Esophagus mucosa (tissue), 1 donor: ENCODE data around the gene SORD. TPM values are rescaled to one million over a fixed set of nuclear protein-coding genes. Genes with fewer than 3 reads are reported as not detected.
"Not testable (repeated sequence)": the region's sequence is repeated elsewhere in the genome, so short reads cannot be mapped to it uniquely, and the experiment has no call there.

Experiments
- ATAC-seq: fragments of 200-7000 bp; cut with Tn5 transposase; one replicate; pipeline ENCODE4 v1.9.1; 2020
- total RNA-seq: library from RNA; stranded (reverse); gene quantifications from one replicate; pipeline ENCODE4 v1.2.4, GENCODE V29; 2023
- donor health status: DM: yes; HTN: yes; CAD: no.

SORD gene
- total RNA-seq, 1 donor from 2014 or later = 26.3 TPM

DNA sequence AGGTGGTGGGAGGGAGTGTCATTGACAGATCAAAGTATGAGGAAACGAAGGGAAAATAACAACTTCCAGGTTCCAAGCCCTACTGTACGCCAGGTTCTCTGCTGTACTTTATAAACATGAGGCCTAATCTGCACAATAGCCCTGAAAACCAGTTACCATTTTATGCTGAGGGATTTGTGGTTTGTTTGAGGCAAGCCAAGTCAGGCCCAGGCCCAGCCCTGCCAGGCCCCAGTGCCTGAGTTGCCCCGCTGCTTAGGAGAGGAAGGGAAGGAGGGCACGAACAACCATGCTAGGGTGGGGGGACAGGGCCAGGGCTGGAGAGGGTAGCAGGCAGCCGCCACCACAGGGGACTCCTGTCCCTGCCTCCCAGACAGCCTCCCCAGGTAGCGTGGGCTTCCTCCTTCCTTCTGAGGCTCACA, 47.0 kb downstream of the SORD start:
- peak; percentile 75 for ATAC-seq

DNA sequence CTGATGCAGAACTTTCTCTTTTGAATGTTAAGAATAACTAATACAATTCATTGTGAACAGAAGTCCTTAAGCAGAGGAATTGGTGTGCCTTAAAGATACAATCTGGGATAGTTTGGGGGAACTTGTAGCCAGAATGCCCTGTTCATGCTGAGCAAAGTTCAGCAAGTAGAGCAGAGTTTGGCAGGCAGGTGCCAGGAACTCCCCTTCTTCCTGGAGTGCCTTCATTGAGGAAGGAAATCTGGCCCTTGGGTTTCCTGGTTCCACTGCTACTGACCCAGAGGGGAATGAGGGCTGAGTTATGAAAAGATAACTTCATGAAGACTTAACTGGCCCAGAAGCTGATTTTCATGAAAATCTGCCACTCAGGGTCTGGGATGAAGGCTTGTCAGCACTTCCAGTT, 50.6 kb downstream of the SORD start:
- ATAC-seq = not testable (repeated sequence)

GRCh38 chr15:45075440-45076320, 52.7 kb downstream of the SORD start:
- ATAC-seq = not testable (repeated sequence)

- ATAC-seq = not testable (repeated sequence)
Observed at GRCh38 chr15:45077391-45077790, 54.4 kb downstream of the SORD start.

DNA sequence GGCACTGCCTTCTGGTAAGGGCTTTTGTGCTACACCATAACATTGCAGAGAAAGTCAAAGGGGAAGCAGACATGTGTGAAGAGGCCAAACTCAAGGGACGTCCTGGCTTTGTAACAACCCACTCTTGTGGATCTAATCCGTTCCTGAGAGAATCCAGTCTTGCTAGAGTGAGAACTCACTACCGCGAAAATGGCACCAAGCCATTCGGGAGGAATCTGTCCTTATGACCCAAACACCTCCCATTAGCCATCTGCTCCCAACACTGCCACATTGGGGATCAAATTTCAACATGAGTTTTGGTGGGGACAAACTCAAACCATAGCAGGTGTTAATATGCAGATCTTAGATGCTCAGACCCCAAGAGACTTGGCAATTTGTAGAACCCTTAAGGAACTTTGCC, 56.2 kb downstream of the SORD start:
- not testable (repeated sequence) for ATAC-seq

GRCh38 chr15:45079628-45080246, 56.7 kb downstream of the SORD start:
- peak; percentile 76 for ATAC-seq

GRCh38 chr15:45080593-45080992, 57.6 kb downstream of the SORD start:
- ATAC-seq = not testable (repeated sequence)

GRCh38 chr15:45082412-45082811, 59.4 kb downstream of the SORD start:
- ATAC-seq = not testable (repeated sequence)

GRCh38 chr15:45083223-45083622, 60.2 kb downstream of the SORD start:
- ATAC-seq = no peak

GRCh38 chr15:45084163-45084562, 61.2 kb downstream of the SORD start:
- no peak for ATAC-seq

DNA sequence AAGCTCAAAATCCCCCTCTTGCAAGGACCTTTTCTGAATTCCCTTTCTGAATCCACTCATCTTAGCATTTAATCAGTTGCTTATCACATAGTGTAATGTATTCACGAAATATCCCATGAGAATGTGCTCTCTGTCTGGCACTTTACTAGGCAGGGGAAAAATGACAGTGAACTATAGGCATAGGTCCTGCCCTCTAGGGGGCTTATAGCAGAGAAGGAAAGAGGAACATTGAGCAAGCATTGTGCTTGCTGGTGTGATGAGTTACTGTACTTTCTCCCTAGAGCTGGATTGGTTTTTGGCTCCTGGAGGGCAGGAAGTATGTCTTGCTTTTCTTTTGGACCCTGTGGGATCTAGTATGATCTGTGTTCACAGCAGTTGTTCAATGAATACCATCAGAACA, 64.5 kb downstream of the SORD start:
- ATAC-seq = no peak

DNA sequence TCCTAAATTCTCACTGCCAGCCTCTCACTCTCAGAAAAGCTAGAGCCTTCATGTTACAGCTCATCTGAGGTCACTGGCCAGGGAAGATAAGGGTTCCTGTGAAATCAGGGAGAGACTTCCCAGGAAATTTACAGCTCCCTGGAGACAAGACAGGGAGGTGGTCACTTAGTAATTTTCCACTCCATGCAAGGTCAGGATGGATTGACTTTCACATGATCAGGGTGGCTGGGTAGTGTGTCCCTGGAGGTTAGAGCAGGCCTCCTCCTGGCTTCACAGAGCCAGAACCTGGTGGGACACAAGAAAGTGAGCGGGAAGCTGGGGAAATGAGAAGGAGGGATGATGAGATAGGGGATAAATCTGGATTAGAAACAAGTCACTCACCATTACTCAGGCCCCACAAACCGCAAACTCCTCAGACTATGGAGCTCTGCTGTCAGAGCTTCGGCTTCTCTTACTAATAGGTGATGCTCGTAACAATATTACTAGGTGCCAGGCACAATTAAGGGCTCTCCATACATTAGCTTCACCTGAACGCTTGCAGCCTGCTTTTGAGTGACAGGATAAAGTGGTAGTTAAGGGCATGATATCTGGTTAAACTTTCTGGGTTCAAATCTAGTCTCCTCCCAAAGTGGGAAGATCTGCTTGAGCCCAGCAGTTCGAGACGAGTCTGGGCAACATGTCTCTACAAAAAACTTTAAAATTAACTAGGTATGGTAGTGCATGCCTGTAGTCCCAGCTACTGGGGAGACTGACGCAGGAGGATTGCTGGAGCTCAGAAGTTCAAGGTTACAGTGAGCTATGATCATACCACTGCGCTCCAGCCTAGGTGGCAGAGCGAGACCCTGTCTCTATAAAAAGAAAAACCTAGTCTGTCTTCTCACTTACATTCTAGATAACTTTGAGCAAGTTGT, 66.1 kb downstream of the SORD start:
- ATAC-seq = no peak

GRCh38 chr15:45089712-45090373, 66.8 kb downstream of the SORD start:
- no peak for ATAC-seq

DNA sequence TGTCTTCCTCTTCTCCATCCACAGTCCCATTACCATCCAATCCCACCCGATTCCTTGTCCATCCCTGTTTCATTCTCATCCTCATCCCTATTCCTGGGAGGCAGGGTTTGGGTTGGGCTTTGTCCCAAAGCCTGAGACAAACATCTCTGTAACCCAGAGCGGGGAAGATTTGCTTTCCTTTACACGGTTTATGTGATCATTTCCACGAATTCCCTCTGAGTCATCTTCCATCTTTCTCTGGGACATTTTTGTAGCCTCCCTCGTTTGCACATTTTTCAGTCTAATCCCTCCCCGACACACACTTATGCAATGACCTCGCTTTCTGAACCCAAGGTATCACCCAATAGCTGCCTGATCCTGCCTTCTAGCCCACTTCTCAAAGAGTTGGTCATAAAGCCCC, 68.2 kb downstream of the SORD start:
- ATAC-seq = peak; percentile 45

GRCh38 chr15:45091576-45091975, 68.6 kb downstream of the SORD start:
- peak; percentile 49 for ATAC-seq

GRCh38 chr15:45093013-45093412, 70.0 kb downstream of the SORD start:
- no peak for ATAC-seq

DNA sequence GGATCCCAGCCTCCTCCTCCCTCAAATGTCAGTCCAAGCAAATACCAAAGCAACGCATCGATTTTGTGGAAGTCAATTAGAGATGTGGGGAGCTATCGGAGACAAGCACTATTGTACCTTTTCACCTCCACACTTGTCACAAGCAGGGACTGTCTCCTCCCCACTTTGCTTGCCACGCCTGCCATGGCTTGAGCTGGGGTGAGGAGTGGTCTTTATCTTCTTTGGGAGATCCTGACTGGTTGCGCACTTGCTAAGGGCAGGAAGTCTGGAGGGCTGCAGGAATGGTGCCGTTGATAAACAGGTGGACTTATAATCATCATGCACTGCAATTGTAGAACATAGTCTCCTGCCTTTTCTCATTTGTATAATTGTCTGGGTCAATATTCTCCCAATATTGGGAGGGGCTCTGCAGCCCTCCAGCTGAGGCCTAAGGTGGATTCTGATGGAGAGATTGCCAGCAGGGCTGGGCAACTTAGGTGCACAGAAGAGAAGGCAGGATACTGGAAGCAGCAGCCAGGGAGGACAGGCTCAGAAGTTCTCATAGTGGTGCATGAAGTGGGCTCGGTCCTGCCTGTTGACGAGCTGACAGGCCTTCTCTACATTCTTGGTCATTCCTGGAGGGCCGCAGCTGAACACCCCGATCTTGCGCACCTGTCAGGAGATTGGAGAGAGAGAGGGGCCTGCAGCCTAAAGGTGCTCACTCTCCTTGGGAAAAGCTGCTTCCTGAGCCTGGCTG, 70.8 kb downstream of the SORD start:
- no peak for ATAC-seq

DNA sequence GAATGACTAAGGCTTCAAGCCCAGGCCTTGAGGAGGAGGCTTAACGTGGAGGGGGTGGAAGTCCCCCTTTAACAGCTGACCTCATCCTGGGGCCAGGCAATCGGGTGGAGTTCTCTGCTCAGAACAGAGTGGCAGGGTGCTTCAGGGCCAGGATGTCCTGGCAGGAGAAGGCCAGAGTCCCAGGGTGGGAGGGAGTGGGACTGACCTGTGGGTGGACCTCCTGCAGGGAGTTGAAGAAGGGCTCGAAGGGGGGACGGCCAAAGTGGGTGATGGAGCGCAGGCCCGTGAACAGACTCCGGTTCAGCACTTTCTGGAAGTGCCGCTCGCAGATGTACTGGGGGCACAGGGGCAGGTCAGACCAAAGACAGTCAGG, 71.3 kb downstream of the SORD start:
- ATAC-seq = no peak

- ATAC-seq = no peak
Observed at GRCh38 chr15:45095661-45096060, 72.7 kb downstream of the SORD start.

GRCh38 chr15:45097466-45097865, 74.5 kb downstream of the SORD start:
- ATAC-seq = no peak

GRCh38 chr15:45099549-45100165, 76.7 kb downstream of the SORD start:
- no peak for ATAC-seq
